Testis (tissue), 2 donors: ENCODE results near the gene KRTAP12-4.

Experiments
- CTCF ChIP-seq, 3 experiments: fragments of 450-650 bp in 2 of 3; fragments of 200-600 bp in 1 of 3; sonication (generic) in 1 of 3; IDR thresholded peaks; one replicate each; pipeline ENCODE4 v1.5.1; 2016 to 2019; ENCODE audit warnings: antibody characterized with exemption in 3 of 3, mild to moderate bottlenecking in 2 of 3, moderate library complexity in 1 of 3
- POLR2A ChIP-seq: fragments of 450-650 bp; IDR thresholded peaks from one replicate; pipeline ENCODE4 v1.6.1; 2017; ENCODE audit warnings: antibody characterized with exemption, mild to moderate bottlenecking, moderate library complexity

- TF ChIP-seq POLR2A: no peak
- no peak for TF ChIP-seq CTCF (IDR thresholded peaks at IDR 0.05)
Observed at GRCh38 chr21:44703731-44704635, 49.5 kb upstream of the KRTAP12-4 start.
